GM15510 (cell line): Measurements from ENCODE around the gene SSNA1.

Experiments
- POLR2A ChIP-seq: IDR thresholded peaks from 3 replicates; pipeline ENCODE4 v1.6.1; 2011; ENCODE audit warnings: borderline replicate concordance; ENCODE audit not compliant: insufficient read length; ENCODE audit errors: extremely low read depth

Gene SSNA1

GRCh38 chr9:137161558-137162486, 26.7 kb upstream of the SSNA1 start:
- no peak for TF ChIP-seq POLR2A

- no peak for TF ChIP-seq POLR2A
Measured at GRCh38 chr9:137162505-137163364, 25.7 kb upstream of the SSNA1 start.

- TF ChIP-seq POLR2A = no peak
Measured at GRCh38 chr9:137163365-137163715, 25.1 kb upstream of the SSNA1 start.

- TF ChIP-seq POLR2A = no peak
Measured at GRCh38 chr9:137163805-137164204, 24.7 kb upstream of the SSNA1 start.

- no peak for TF ChIP-seq POLR2A
Measured at GRCh38 chr9:137164370-137165249, 23.9 kb upstream of the SSNA1 start.

GRCh38 chr9:137165250-137165836, 23.1 kb upstream of the SSNA1 start:
- no peak for TF ChIP-seq POLR2A

- TF ChIP-seq POLR2A = no peak
Measured at GRCh38 chr9:137166380-137167229, 21.9 kb upstream of the SSNA1 start.

GRCh38 chr9:137167277-137167746, 21.2 kb upstream of the SSNA1 start:
- no peak for TF ChIP-seq POLR2A

- TF ChIP-seq POLR2A = no peak
Measured at GRCh38 chr9:137167747-137168572, 20.5 kb upstream of the SSNA1 start.

GRCh38 chr9:137168573-137168903, 19.9 kb upstream of the SSNA1 start:
- TF ChIP-seq POLR2A = no peak

GRCh38 chr9:137168904-137169856, 19.3 kb upstream of the SSNA1 start:
- TF ChIP-seq POLR2A = no peak

- no peak for TF ChIP-seq POLR2A
Measured at GRCh38 chr9:137169896-137170358, 18.5 kb upstream of the SSNA1 start, which contains the start of gene LRRC26. Gene LRRC26, minus strand, starts transcription at chr9:137170051. Its CDS starts 108 bp downstream, at chr9:137169943.
